A549 (cell line): ENCODE results near the gene APBB2. TPM values are rescaled to one million over a fixed set of nuclear protein-coding genes. Genes with fewer than 3 reads are reported as not detected.

Experiments used
- ATAC-seq, 2 experiments: fragments of 200-7000 bp in 1 of 2; fragments of >200 bp in 1 of 2; cut with Nextera tagmentation in 1 of 2; cut with Tn5 transposase in 1 of 2; 3 replicates each; pipeline versions ENCODE4 v1.8.0 to v1.9.1; 2018 to 2020; ENCODE audit warnings: mild to moderate bottlenecking in 1 of 2, moderate library complexity in 1 of 2
- CTCF ChIA-PET: fragments of 300-600 bp; sonication (Branson Sonifier 250); formaldehyde crosslinking; extraction: SDS; loops from one replicate; lab custom pipeline; 2021; ENCODE audit warnings: antibody characterized with exemption, inconsistent platforms; lab: Yijun Ruan, JAX
- POLR2A ChIA-PET: fragments of 350-600 bp; formaldehyde crosslinking; extraction: SDS; loops from one replicate; lab custom pipeline; 2021; ENCODE audit warnings: antibody characterized with exemption, inconsistent platforms; lab: Yijun Ruan, JAX
- DNase-seq, 2 experiments: peaks; one replicate each; pipeline versions ENCODE4 v3.0.0 to v3.0.0-alpha.2; 2011 to 2016; ENCODE audit warnings: low read depth in 1 of 2, low spot score in 1 of 2
- FAIRE-seq: peaks from 2 replicates; lab custom pipeline; 2011; peaks lifted over from hg19 to GRCh38; lab: Jason Lieb, UNC
- H3K27ac ChIP-seq, 2 experiments: fragments of >200 bp; sonication (Bioruptor Twin); formaldehyde crosslinking; 3 replicates each; pipeline ENCODE4 v1.5.1; 2016 to 2017
- H3K4me1 ChIP-seq: fragments of >200 bp; sonication (Bioruptor Twin); formaldehyde crosslinking; 3 replicates; pipeline ENCODE4 v1.6.1; 2016
- H3K4me2 ChIP-seq: fragments of >200 bp; sonication (Bioruptor Twin); formaldehyde crosslinking; 3 replicates; pipeline ENCODE4 v1.6.1; 2016
- H3K4me3 ChIP-seq: fragments of >200 bp; sonication (Bioruptor Twin); formaldehyde crosslinking; 3 replicates; pipeline ENCODE4 v1.5.1; 2016
- H3K9me3 ChIP-seq: fragments of >200 bp; sonication (Bioruptor Twin); formaldehyde crosslinking; 3 replicates; pipeline ENCODE4 v1.6.1; 2016
- BHLHE40 ChIP-seq: IDR thresholded peaks from 2 replicates; pipeline ENCODE4 v1.6.1; 2012; ENCODE audit warnings: low read depth, low read length, inconsistent platforms
- CEBPB ChIP-seq, 2 experiments: fragments of >200 bp in 1 of 2; sonication (Bioruptor Twin) in 1 of 2; formaldehyde crosslinking in 1 of 2; IDR thresholded peaks; 2 replicates each; pipeline ENCODE4 v1.6.1; 2012 to 2016
- EP300 ChIP-seq, 2 experiments: fragments of >200 bp; sonication (Bioruptor Twin); formaldehyde crosslinking; IDR thresholded peaks; 2 replicates in 1 of 2; 3 replicates in 1 of 2; pipeline ENCODE4 v1.6.1; 2016 to 2017
- HES2 ChIP-seq: fragments of >200 bp; sonication (Bioruptor Twin); formaldehyde crosslinking; IDR thresholded peaks from 2 replicates; pipeline ENCODE4 v1.6.1; 2016
- MAX ChIP-seq: IDR thresholded peaks from 2 replicates; pipeline ENCODE4 v1.6.1; 2012
- PBX3 ChIP-seq: IDR thresholded peaks from 2 replicates; pipeline ENCODE4 v1.6.1; 2012
- PHF8 ChIP-seq: fragments of 200-600 bp; sonication (generic); IDR thresholded peaks from 2 replicates; pipeline ENCODE4 v1.6.1; 2016; ENCODE audit warnings: low read depth, mild to moderate bottlenecking, antibody characterized with exemption, moderate library complexity, borderline replicate concordance
- RAD21 ChIP-seq, 2 experiments: fragments of >200 bp in 1 of 2; sonication (Bioruptor Twin) in 1 of 2; formaldehyde crosslinking in 1 of 2; IDR thresholded peaks in 1 of 2; conservative IDR thresholded peaks in 1 of 2; 2 replicates in 1 of 2; 3 replicates in 1 of 2; pipeline ENCODE4 v1.6.1; 2012 to 2018; ENCODE audit warnings: inconsistent platforms in 1 of 2
- RCOR1 ChIP-seq: fragments of 150-350 bp; IDR thresholded peaks from 2 replicates; pipeline ENCODE4 v1.6.1; 2014; ENCODE audit warnings: antibody characterized with exemption, low read length, low read depth
- RFX5 ChIP-seq: fragments of 450-650 bp; IDR thresholded peaks from 2 replicates; pipeline ENCODE4 v1.7.1; 2014; ENCODE audit warnings: antibody characterized with exemption, mild to moderate bottlenecking, moderate library complexity
- TP53 ChIP-seq: fragments of 250-450 bp; sonication (Bioruptor Pico); IDR thresholded peaks from 2 replicates; pipeline ENCODE4 v1.5.0; 2021; ENCODE audit warnings: mild to moderate bottlenecking, moderate library complexity
- ZFP36 ChIP-seq: fragments of 450-650 bp; IDR thresholded peaks from 2 replicates; pipeline ENCODE4 v1.6.1; 2014; ENCODE audit warnings: borderline replicate concordance; ENCODE audit not compliant: partially characterized antibody
- ZSCAN20 ChIP-seq: fragments of 250-450 bp; sonication (Bioruptor Pico); IDR thresholded peaks from 2 replicates; pipeline ENCODE4 v1.8.0; 2022; ENCODE audit warnings: mild to moderate bottlenecking, moderate library complexity
- WGBS: methylation state at CpG from one replicate; pipeline ENCODE4 v1.1.6; 2017; ENCODE audit errors: missing lambda C conversion rate; 5-methylcytosine and 5-hydroxymethylcytosine counted together
- polyA plus RNA-seq, 4 experiments: library from polyadenylated mRNA; depleted of rRNA in 3 of 4; stranded (reverse); fragments of >200 nt; fragmentation: RNase III in 1 of 4; extraction: RNeasy Plus Mini Kit Qiagen cat#74134 plus additional on column Dnase treatment in 1 of 4; gene quantifications; 2 replicates in 3 of 4; 3 replicates in 1 of 4; pipeline ENCODE4 v1.2.3, GENCODE V29; 2011 to 2017
- TF ChIP-seq, protein P1 (sequence below): fragments of 250-450 bp; sonication (Bioruptor Pico); IDR thresholded peaks from 2 replicates; pipeline ENCODE4 v1.5.0; 2020; ENCODE audit warnings: low read depth, mild to moderate bottlenecking, moderate library complexity
- TF ChIP-seq, protein P2 (sequence below): fragments of 200-600 bp; sonication (generic); IDR thresholded peaks from 2 replicates; pipeline ENCODE4 v1.6.1; 2016; ENCODE audit warnings: antibody characterized with exemption, mild to moderate bottlenecking, moderate library complexity
- TF ChIP-seq, protein P3 (sequence below): IDR thresholded peaks from 2 replicates; pipeline ENCODE4 v1.6.1; 2012; ENCODE audit warnings: low read depth, borderline replicate concordance

APBB2 gene
- polyA plus RNA-seq, 2 of the 4 experiments (the other 2 are of a cell fraction): 8.3 to 31.9 TPM

GRCh38 chr4:40857956-40858355, 356.4 kb downstream of the APBB2 start:
- H3K4me1 ChIP-seq: no peaks in the 10 kb centered on the region
- FAIRE-seq: no peak
- no peak overlapping the region for H3K27ac ChIP-seq
- no peak for DNase-seq
- H3K4me3 ChIP-seq: no peak overlapping the region
- WGBS: 100% methylated on average over 2 of the region's 2 CpGs
- ChIA-PET CTCF (interaction anchor here (1.2 kb wide), 1 partner anchor 39 kb away, joined by 3 read pairs; no protein-coding TSS in a partner anchor), POLR2A (no interaction called here)
- no peak for ATAC-seq
- no peak for TF ChIP-seq PBX3
- no peak for TF ChIP-seq ZSCAN20 (CRISPR knock-in tag)
- TF ChIP-seq RCOR1: no peak
- no peak for TF ChIP-seq PHF8
- TF ChIP-seq BHLHE40: no peak
- no peak for TF ChIP-seq RFX5
- TF ChIP-seq, protein P1, sequence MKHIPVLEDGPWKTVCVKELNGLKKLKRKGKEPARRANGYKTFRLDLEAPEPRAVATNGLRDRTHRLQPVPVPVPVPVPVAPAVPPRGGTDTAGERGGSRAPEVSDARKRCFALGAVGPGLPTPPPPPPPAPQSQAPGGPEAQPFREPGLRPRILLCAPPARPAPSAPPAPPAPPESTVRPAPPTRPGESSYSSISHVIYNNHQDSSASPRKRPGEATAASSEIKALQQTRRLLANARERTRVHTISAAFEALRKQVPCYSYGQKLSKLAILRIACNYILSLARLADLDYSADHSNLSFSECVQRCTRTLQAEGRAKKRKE (CRISPR knock-in tag): no peak
- TF ChIP-seq TP53: no peak
- no peak for TF ChIP-seq RAD21 (conservative IDR thresholded peaks at IDR 0.05 in 1 of 2, IDR thresholded peaks at IDR 0.05 in 1 of 2)
- TF ChIP-seq MAX: no peak
- no peak for TF ChIP-seq ZFP36
- TF ChIP-seq HES2: no peak
- TF ChIP-seq EP300 (IDR thresholded peaks at IDR 0.05): no peak
- TF ChIP-seq, protein P2, sequence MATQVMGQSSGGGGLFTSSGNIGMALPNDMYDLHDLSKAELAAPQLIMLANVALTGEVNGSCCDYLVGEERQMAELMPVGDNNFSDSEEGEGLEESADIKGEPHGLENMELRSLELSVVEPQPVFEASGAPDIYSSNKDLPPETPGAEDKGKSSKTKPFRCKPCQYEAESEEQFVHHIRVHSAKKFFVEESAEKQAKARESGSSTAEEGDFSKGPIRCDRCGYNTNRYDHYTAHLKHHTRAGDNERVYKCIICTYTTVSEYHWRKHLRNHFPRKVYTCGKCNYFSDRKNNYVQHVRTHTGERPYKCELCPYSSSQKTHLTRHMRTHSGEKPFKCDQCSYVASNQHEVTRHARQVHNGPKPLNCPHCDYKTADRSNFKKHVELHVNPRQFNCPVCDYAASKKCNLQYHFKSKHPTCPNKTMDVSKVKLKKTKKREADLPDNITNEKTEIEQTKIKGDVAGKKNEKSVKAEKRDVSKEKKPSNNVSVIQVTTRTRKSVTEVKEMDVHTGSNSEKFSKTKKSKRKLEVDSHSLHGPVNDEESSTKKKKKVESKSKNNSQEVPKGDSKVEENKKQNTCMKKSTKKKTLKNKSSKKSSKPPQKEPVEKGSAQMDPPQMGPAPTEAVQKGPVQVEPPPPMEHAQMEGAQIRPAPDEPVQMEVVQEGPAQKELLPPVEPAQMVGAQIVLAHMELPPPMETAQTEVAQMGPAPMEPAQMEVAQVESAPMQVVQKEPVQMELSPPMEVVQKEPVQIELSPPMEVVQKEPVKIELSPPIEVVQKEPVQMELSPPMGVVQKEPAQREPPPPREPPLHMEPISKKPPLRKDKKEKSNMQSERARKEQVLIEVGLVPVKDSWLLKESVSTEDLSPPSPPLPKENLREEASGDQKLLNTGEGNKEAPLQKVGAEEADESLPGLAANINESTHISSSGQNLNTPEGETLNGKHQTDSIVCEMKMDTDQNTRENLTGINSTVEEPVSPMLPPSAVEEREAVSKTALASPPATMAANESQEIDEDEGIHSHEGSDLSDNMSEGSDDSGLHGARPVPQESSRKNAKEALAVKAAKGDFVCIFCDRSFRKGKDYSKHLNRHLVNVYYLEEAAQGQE: no peak
- no peak for TF ChIP-seq CEBPB (IDR thresholded peaks at IDR 0.05)
- no peak overlapping the region for H3K4me2 ChIP-seq
- H3K9me3 ChIP-seq: no peaks in the 10 kb centered on the region

DNA sequence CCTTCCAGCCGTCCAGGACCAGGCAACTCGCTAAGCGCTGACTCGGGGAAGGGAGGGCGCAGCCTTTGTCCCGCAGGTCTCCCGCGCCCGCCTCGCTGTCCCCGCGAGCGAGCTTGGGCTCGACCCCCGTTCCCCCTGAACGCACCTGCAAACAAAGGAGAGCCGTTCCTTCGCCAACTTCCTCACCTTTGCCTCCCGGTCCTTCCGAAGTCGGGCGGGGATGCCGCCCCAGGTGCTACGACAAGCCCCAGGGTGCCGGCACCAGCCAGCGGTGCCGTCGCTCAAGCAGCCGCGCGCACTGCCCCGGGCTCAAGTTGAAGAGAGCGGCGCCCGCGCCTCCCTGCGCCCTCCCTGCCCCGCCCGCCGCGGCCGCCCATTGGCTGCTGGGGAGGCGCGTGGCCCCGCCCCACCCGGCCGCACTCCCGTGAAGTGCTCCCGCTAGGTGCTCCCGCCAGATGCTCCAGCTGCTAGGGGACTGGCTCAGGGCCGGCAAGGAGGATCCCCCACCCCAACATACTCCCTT, 357.4 kb downstream of the APBB2 start:
- Histone ChIP-seq H3K27ac (peak overlapping the region in 1 of 2 experiments; percentile 74; a peak in 3 of 6 replicates), H3K9me3 (no peaks in the 10 kb centered on the region), H3K4me1 (no peaks in the 10 kb centered on the region), H3K4me3 (peak overlapping the region; percentile 42), H3K4me2 (peak overlapping the region; percentile 84)
- CTCF ChIA-PET: interaction anchor here (0.9 to 1.2 kb wide), 2 partner anchors 12 to 40 kb away, joined by 3 read pairs; no protein-coding TSS in a partner anchor
- 13% methylated on average over 11 of the region's 51 CpGs for WGBS
- POLR2A ChIA-PET: no interaction called here
- TF ChIP-seq, protein P3, sequence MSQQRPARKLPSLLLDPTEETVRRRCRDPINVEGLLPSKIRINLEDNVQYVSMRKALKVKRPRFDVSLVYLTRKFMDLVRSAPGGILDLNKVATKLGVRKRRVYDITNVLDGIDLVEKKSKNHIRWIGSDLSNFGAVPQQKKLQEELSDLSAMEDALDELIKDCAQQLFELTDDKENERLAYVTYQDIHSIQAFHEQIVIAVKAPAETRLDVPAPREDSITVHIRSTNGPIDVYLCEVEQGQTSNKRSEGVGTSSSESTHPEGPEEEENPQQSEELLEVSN: peak; percentile 17; the same call in 1 of the 2 replicates
- TF ChIP-seq RAD21 (conservative IDR thresholded peaks at IDR 0.05 in 1 of 2, IDR thresholded peaks at IDR 0.05 in 1 of 2): no peak
- TF ChIP-seq, all 56 proteins: peak for 1
- FAIRE-seq (no peak), ATAC-seq (peak; percentile 97 to 99), DNase-seq (peak; percentile 54 to 55)
